GM19467 (cell line): ENCODE results near the gene SLC22A17.

Experiments used
- ATAC-seq: cut with Tn5 transposase; IDR thresholded peaks from one replicate; pipeline ENCODE4 v1.9.1; 2021; ENCODE audit warnings: mild to moderate bottlenecking, moderate library complexity; ENCODE audit not compliant: unreplicated experiment

Gene SLC22A17

GRCh38 chr14:23382276-23382675, 29.6 kb upstream of the SLC22A17 start:
- no peak for ATAC-seq

- ATAC-seq = no peak
Observed at GRCh38 chr14:23381871-23382270, 29.2 kb upstream of the SLC22A17 start.

DNA sequence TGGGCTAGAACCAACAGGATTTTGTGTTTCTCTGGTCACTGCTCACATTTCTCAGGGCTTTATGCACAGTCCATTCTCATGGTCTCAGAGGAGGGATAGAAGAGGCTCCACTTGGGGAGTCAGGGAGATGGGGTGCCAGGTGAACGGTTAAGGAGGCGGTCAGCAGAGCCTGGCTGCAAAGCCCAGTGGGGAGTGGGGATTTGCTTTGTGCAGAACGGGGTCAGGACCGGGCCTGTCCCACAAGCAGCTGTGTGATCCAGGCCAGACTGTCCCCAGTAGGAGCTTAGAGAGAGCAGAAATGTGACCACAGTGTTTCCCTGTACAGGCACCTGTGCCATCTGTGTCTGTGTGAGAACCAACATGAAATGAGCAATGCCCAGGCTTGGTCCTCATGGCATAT, 28.3 kb upstream of the SLC22A17 start:
- ATAC-seq = no peak

GRCh38 chr14:23380197-23380914, 27.7 kb upstream of the SLC22A17 start:
- no peak for ATAC-seq

DNA sequence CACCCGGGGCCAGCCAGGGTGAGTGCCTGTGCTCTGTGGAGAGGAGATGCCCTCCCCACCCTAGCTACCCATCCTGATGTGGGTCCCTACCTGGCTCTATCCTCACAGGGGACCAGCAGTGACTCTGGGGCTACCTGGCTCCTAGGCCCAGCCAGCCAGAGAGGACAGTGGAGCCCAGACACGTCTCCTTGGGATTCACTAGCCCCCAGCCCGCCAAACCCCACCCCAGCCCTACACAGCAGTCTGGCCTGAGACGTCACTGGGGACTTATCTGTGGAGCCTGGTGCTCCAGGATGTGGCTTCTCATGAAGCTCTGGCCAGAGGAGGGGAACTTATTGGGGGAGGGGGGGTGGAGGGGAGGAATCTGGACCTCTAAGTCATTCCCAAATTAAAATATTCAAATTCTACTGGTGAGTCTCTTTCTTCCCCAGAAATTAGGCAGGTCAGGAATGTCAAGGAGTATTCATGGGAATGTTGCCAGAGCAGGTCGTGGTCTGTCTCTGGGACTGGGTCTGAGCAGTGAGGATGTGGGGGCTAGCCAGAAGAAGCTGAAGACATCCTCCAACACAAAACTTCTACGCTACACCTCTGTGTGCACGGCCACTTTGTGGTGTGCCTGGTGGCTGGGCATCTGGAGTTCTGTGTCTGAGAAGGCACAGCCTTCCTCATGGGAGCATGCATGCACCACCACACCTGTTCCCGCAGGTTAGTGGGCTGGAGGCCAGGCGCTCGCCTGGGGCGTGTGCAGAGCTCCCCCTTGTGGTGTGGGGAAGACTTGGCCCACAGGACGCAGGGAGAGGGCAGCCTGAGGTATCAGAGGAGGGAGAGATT, 26.9 kb upstream of the SLC22A17 start:
- ATAC-seq = no peak

DNA sequence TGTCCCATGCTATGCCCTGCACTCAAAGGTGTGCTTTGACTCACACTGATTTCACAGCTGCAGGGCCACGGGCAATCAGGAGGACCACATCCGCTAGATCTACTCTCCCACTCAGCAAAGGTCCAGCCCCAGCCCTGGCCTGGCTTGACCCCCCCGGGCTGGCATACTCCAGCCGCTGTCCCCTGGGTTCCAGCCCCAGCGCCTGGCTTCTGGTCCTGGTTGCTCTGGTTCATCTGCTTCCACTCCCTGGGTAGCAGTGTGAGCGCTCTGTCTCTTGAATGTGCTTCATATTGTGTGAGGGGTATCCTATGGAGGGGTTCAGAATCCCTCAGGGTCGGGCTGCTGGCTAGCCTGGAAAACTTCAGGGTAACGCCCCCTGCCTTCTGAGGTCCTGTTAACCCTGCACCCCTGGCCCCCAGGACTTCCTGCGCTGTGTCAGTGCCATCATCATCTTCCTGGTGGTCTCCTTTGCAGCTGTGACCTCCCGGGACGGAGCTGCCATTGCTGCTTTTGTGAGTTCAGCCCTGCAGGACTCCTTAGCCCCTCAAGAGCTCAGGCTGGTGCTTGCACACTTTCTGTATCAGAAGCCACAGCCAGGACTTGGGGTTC, 26.0 kb upstream of the SLC22A17 start:
- no peak for ATAC-seq

DNA sequence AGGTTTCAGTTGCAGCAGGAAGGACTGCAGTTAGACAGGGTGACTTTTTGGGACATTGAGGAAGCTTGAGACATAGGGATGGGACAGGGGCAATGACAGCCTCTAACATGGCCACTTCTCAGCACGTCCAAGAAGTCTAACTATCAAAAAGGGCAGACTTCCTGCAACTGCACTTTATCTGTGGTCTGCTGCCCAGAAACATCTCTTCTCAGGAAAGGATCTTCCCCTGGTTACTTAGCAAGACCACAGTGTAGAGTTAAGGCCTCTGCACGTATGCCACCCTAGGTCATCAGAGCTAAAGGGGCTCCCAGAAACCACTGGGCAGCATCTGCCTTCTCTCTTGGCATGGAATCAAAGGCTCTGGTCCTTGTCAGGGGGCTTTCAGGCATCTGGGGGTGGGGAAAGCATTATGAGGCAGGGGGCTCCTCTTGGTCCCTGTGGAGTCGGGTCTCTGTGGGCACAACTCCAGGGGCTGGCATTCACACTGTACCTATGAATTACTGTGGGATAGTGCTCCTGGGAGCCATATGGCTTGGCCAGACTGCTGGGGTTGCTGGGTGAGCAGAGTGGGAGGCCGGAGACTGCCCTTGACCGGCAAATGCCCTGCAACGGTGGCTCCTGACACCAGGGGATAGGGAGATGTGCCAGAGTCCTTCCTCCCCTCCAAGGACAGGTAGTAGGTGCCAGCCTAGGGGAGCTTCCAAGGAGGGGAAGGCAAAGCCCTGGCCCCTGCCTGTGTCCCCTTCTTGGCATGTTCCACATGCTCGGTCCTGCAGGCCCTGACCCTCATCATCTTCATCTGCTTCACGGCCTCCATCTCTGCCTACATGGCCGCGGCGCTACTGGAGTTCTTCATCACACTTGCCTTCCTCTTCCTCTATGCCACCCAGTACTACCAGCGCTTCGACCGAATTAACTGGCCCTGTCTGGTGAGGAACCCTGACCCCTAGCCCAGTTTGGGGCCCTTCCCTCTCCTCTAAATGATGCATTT, 25.2 kb upstream of the SLC22A17 start:
- ATAC-seq = no peak

DNA sequence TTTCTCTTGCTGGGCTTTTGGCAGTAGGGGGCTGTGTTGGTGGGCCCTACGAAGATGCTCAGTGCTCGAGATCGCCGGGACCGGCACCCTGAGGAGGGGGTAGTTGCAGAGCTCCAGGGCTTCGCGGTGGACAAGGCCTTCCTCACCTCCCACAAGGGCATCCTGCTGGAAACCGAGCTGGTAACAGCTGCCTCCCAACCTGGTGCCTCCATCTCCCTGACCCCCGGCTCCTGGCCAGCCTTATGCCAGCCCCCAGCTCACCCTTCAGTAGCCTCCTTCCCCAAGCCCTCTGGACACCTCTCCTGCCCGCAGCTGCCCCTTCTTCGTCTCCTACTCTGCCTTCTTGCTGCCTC, 24.5 kb upstream of the SLC22A17 start:
- no peak for ATAC-seq

DNA sequence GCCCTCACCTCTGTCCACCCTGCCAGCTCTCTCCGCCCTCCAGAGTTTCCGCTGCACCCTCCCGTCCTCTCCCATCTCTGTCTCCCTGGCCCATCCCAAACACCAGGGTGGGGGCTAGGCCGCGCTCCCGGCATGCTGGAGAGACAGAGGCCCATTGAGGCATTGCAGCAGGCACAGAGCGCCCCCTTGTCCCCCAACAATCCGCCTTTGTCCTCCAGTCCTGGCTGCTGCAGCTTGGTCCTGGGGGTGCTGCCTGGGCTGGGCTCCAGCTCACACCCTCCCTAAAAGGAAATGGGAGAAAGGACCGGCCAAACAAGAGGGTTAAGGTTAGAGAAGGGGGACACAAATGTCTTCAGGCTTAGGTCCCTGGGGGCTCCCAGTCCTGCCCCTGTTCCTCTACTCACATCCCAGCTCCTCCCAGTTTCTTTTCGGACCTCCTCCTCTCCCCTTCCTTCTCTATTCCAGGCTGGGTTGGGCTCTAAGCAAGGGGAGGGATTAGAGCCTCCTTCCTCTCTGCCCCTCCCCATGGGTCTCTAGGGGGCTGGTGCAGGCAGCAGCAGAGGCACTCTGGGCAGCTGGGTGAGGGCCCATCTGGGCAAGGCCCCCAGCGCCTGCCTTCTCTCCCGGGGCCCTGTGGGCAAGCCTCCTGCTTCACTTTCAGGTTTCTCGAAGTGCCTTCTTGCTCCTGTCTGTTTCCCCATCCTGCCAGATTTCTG, 24.0 kb upstream of the SLC22A17 start, which contains the start of gene CMTM5:
TSS of gene CMTM5 (plus strand) at position 565 of the 716 bp plus-strand sequence. CDS start 206 bp downstream, outside the sequence.
- no peak for ATAC-seq

DNA sequence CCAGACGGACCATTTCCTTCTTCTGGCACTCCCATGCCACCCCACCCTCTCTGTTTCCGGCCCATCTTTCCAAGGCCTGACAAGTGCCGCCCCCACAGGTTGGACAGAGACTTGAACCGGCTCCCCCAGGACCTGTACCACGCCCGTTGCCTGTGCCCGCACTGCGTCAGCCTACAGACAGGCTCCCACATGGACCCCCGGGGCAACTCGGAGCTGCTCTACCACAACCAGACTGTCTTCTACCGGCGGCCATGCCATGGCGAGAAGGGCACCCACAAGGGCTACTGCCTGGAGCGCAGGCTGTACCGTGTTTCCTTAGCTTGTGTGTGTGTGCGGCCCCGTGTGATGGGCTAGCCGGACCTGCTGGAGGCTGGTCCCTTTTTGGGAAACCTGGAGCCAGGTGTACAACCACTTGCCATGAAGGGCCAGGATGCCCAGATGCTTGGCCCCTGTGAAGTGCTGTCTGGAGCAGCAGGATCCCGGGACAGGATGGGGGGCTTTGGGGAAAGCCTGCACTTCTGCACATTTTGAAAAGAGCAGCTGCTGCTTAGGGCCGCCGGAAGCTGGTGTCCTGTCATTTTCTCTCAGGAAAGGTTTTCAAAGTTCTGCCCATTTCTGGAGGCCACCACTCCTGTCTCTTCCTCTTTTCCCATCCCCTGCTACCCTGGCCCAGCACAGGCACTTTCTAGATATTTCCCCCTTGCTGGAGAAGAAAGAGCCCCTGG, 23.0 kb upstream of the SLC22A17 start:
- ATAC-seq = no peak

DNA sequence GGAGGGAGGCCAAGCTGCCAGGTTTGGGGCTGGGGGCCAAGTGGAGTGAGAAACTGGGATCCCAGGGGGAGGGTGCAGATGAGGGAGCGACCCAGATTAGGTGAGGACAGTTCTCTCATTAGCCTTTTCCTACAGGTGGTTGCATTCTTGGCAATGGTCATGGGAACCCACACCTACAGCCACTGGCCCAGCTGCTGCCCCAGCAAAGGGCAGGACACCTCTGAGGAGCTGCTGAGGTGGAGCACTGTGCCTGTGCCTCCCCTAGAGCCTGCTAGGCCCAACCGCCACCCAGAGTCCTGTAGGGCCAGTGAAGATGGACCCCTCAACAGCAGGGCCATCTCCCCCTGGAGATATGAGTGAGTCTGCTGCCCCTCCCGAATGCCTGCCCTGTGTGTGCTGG, 20.4 kb upstream of the SLC22A17 start:
- ATAC-seq = no peak

DNA sequence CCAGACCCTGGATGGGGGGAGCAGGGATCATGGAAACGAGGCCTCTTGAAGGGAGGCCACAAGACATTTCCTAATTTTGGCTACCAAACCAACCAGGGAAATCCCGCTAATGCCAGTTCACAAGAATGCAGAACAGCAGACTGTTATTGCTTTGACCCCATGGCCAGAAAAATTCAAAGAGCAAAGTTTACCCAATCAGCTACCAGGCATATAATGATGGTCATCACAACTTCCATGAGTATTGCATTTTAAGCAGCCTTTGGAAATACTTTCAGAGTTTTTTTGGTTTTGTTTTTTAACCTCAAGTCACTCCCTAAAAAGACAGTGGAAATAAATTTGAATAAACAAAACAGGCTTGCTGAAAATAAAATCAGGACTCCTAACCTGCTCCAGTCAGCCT, 19.8 kb upstream of the SLC22A17 start, which contains the start of gene IL25:
TSS of gene IL25 (plus strand) at position 301 of the 400 bp plus-strand sequence.
- ATAC-seq = no peak

- ATAC-seq = no peak
Observed at GRCh38 chr14:23371865-23372264, 19.2 kb upstream of the SLC22A17 start.

DNA sequence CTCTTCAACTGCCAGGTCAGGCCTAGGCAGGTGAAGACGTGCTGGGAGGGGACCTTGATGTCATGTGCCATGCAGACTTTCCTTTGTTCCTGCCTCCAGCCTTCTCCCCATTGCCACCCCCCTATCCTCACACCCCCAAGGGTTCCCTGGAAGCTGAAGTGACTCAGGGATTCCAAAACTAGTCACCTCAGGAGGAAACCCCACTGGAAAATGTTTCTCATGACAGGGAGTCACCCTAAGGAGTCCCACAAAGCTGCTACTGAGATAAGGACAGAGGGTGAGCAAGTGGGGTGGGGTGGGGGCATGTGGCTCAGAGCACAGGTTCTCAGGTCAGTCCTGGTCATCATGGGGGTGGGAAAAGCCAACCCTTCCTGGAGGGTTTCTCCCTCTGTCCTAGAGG, 17.5 kb upstream of the SLC22A17 start:
- no peak for ATAC-seq

DNA sequence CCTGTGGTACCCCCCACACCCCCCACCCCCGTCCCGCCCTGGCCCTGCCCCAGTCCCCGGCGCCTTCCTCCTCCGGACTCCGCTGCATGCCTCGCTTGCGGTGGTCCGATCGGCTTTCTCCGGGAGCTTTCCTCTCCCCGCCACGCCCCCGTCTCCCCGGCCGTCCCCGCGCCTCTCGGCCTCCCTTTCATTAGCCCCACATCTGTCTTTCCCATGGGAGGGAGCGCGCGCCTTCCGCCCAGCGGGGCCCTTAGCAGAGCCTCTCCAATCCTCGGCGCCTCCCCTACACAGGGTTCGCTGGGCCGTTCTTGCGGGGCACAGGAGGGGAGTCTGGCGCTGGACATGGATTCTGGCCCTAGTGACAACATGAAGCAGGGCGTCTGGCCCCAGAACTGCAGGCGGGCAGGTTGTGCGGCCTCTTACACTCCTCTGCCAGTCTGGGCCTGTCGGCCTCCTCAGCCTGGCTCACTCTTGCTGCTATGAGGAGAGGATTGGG, 13.8 kb upstream of the SLC22A17 start:
- ATAC-seq = no peak

- ATAC-seq = no peak
Observed at GRCh38 chr14:23365732-23366425, 13.2 kb upstream of the SLC22A17 start.

GRCh38 chr14:23365036-23365731, 12.5 kb upstream of the SLC22A17 start, which contains the start of gene EFS:
Gene EFS, minus strand, starts transcription at chr14:23365172. Its CDS starts 147 bp downstream, at chr14:23365025.
- no peak for ATAC-seq
